BLaER1 (cell line): ENCODE measurements around the gene SORCS2.
A peak's percentile ranks its signal among the peaks of the same experiment; 100 is the strongest.

Experiments used
- H3K27ac ChIP-seq: shearing (Covaris generic); formaldehyde crosslinking; 2 replicates; pipeline ENCODE4 v1.8.1; 2022
- H3K27me3 ChIP-seq: shearing (Covaris generic); formaldehyde crosslinking; 2 replicates; pipeline ENCODE4 v1.8.1; 2022
- H3K36me3 ChIP-seq: shearing (Covaris generic); formaldehyde crosslinking; 2 replicates; pipeline ENCODE4 v1.8.1; 2022
- H3K4me1 ChIP-seq: shearing (Covaris generic); formaldehyde crosslinking; 2 replicates; pipeline ENCODE4 v1.8.1; 2022
- H3K4me2 ChIP-seq: shearing (Covaris generic); formaldehyde crosslinking; 2 replicates; pipeline ENCODE4 v1.8.1; 2022
- H3K4me3 ChIP-seq: shearing (Covaris generic); formaldehyde crosslinking; 2 replicates; pipeline ENCODE4 v1.8.1; 2022
- H3K9ac ChIP-seq: shearing (Covaris generic); formaldehyde crosslinking; 2 replicates; pipeline ENCODE4 v1.8.1; 2022
- H3K9me3 ChIP-seq: shearing (Covaris generic); formaldehyde crosslinking; 2 replicates; pipeline ENCODE4 v1.8.1; 2022
- H4K20me1 ChIP-seq: shearing (Covaris generic); formaldehyde crosslinking; 2 replicates; pipeline ENCODE4 v1.8.1; 2022
- Cebpa-rat ChIP-seq: shearing (Covaris generic); IDR thresholded peaks from 2 replicates; pipeline ENCODE4 v1.8.1; 2022

SORCS2 gene

DNA sequence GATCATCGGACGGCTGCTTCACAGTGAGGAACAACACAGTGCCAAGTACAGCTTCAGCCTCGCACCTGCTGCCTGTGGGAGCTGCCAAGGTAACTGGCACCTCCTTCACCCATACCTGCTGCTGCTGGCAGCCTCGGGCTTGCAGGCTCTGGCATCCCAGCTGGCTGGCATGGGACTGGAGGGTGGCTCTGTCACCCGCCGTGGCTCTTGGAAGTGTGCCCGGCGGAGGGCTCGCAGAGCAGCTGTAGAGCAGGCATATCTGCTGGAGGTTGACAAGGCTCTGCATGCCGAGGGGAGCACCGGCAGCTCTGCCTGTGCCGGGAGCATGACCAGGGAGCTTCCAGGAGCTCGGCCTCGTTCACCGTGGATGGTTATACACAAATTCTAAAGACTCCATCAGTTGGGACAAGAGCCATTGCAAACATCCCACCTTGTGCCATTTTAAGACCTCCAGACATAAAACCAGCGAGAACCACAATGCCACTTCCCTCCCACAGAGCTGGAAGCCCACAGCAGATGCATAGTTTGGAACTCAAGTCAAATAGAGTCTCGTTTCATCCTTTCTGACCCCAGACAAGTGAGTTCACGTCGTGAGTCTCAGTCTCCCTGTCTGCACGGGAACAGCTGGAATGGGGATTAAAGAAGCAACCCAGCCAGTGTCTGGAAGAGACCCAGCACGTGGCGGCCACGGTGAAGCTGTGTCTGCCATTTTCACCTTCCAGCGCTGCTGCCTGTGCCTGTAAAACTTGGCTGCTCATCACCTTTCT is 326.7 kb downstream of the SORCS2 start:
- H3K4me1 ChIP-seq, result peaks cover 74% of the 10 kb centered on the region
- peak overlapping the region; percentile 81 for H3K4me2 ChIP-seq
- H3K9me3 ChIP-seq, result no peaks in the 10 kb centered on the region
- H3K36me3 ChIP-seq, result no peaks in the 10 kb centered on the region
- no peak for TF ChIP-seq Cebpa-rat
- H3K4me3 ChIP-seq, result no peak overlapping the region
- no peak overlapping the region for H3K27ac ChIP-seq
- peaks cover 77% of the 10 kb centered on the region for H4K20me1 ChIP-seq
- H3K9ac ChIP-seq, result no peak overlapping the region
- H3K27me3 ChIP-seq, result peaks cover 10% of the 10 kb centered on the region; the same call in 1 of the 2 replicates

DNA sequence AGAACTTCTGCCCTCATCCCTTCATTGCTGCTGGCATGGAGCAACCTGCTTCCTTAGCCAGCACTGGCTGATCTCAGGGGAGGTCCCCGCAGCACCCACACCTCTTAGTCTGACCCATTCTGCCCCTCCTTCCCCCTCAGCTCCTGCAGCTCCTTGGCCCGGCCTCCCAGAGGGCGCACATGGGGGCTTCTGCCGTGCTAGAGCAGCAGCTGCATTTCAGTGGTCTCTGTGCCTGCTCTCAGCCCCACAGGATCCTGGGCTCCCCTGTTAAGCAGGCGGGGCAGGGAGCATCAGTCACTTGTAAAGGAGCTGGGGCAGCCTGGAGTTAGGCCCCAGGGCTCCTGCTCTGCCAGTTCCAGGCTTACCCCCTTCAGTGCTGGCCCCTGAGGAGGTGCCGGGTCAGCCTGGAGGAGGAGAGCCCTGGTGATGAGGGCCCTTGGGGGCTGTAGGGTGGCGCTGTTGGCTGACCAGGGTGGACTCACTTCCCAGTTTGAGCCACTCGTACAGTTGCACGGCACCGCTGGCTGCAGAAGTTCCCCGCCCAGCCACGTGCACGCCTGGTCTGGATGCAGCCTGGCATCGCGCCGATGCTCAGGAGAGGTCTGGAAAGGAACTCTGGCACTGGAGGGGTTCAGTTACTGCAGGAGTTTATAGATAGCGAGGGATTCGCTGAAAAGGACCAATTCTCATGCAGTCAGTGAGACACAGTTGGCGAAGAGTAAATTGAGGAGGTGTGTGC is 327.5 kb downstream of the SORCS2 start:
- H3K4me1 ChIP-seq, result peaks cover 75% of the 10 kb centered on the region
- no peak overlapping the region for H3K4me3 ChIP-seq
- peak overlapping the region; percentile 30; the same call in 1 of the 2 replicates for H3K27ac ChIP-seq
- H3K36me3 ChIP-seq, result no peaks in the 10 kb centered on the region
- TF ChIP-seq Cebpa-rat, result no peak
- peaks cover 74% of the 10 kb centered on the region for H4K20me1 ChIP-seq
- no peaks in the 10 kb centered on the region for H3K9me3 ChIP-seq
- H3K9ac ChIP-seq, result no peak overlapping the region
- H3K4me2 ChIP-seq, result peak overlapping the region; percentile 81
- peaks cover 10% of the 10 kb centered on the region; the same call in 1 of the 2 replicates for H3K27me3 ChIP-seq

DNA sequence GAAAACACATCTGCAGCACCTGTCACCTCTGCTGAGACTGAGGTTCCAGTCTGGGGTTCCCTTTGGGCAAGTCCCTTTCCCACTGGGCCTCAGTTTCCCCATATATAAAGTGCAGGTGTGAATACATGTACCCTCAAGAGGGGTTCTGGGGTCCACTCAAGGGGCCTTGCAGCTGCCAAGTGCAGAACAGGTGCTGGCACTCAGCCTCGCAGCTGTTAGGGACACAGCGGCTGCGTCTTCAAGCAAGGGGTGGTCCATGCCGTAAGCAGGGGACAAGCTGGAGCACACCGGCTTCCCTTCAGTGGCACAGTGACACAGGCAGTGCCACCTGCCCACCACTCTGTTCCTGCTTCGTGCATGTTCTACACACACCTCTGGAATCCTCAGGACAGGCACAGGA is 329.3 kb downstream of the SORCS2 start:
- no peak for TF ChIP-seq Cebpa-rat
- Histone ChIP-seq H3K27ac (no peak overlapping the region), H3K4me1 (peaks cover 64% of the 10 kb centered on the region), H3K9me3 (no peaks in the 10 kb centered on the region), H3K27me3 (peaks cover 10% of the 10 kb centered on the region; the same call in 1 of the 2 replicates), H3K9ac (no peak overlapping the region), H3K4me2 (peak overlapping the region; percentile 23), H3K4me3 (no peak overlapping the region), H3K36me3 (no peaks in the 10 kb centered on the region), H4K20me1 (peaks cover 74% of the 10 kb centered on the region)

DNA sequence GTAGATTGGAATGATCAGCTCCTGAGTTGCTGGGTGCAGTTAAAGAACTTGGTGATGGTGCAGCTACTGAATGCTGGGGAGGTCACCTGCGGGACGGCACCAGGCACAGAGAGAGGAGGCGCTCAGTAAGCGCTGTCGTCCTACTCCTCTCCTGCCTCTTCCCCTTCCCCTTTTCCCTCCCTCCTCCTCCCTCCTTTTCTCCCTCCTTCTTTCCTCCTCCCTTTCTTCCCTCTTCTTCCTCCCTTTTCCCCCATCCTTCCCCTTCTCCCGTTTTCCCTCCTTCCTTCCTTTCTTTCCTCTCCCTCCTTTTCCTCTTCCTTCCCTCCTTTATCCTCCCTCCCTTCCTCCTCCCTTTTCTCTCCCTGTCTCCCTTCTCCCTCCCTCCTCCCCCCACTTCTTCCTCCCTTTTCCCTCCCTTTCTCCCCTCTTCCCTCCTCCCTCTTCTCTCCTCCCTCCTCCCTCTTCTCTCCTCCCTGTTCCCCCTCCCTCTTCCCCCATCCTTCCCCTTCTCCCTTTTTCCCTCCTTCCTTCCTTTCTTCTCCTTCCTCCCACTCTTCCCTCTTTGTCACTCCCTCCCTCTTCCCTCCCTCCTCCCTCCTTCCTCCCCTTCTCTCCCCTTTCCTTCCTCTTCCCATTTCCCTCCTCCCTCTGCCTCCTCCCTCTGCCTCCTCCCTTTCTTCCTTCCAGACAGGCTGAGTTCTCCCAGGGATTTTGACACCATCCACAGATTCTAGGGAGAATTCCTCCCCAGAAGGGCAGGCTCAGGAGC is 330.3 kb downstream of the SORCS2 start:
- no peak for TF ChIP-seq Cebpa-rat
- no peaks in the 10 kb centered on the region for H3K9me3 ChIP-seq
- H3K9ac ChIP-seq, result no peak overlapping the region
- peaks cover 69% of the 10 kb centered on the region for H4K20me1 ChIP-seq
- H3K27me3 ChIP-seq, result peaks cover 10% of the 10 kb centered on the region; the same call in 1 of the 2 replicates
- no peak overlapping the region for H3K27ac ChIP-seq
- H3K4me3 ChIP-seq, result no peak overlapping the region
- no peaks in the 10 kb centered on the region for H3K36me3 ChIP-seq
- peaks cover 62% of the 10 kb centered on the region for H3K4me1 ChIP-seq
- no peak overlapping the region for H3K4me2 ChIP-seq

DNA sequence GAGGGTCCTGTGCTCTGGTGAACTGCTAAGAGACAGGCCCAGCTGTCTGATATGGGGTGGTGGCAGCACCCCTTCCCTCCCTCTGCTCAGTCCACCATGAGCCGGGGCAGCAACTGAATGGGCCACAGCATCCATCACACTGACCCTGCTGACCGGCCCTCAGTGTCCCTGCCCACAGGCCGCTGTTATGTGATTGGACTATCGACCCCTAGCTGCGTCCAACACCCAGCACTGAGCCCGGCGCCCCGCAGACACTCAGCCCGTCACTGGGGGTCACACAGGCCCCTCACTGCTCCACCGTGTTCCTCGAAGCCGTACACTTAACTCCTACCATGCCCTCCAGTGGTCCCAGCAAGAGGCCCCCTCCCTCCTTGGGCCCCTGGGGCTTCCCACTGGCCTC is 331.2 kb downstream of the SORCS2 start:
- H3K4me1 ChIP-seq, result peaks cover 61% of the 10 kb centered on the region
- no peak overlapping the region for H3K27ac ChIP-seq

DNA sequence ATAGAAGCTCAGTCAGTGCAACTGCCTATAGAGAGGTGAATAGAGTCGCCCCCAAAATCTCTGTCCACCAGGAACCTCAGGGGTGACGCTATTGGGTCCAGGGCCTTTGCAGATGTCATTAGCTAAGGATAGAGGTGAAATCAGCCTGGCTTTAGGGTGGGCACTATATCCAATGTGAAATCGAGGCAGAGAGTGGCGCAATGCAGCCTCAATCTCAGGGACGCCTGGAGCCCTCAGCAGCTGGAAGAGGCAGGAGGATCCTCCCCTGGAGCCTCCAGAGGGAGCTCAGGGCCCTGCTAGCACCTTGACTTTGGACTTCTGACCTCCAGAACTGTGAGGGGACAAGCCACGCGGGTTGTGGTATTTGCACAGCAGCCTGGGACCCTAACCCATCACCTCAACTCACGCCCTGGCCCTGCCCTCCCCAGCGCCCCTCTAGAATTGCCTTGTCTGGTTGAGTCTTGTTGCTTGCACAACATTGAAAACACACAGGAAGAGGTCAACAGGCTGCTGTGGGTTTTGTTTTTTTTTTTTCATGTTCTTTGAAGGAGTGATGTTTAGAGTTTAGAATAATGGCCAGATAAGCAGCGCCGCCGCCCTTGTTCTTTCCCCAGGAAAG is 331.8 kb downstream of the SORCS2 start:
- H3K4me3 ChIP-seq, result no peak overlapping the region
- H3K9me3 ChIP-seq, result no peaks in the 10 kb centered on the region
- no peaks in the 10 kb centered on the region for H3K36me3 ChIP-seq
- peak overlapping the region; percentile 51; the same call in 1 of the 2 replicates for H3K27ac ChIP-seq
- no peak overlapping the region for H3K9ac ChIP-seq
- peak overlapping the region; percentile 69 for H3K4me2 ChIP-seq
- H3K27me3 ChIP-seq, result peaks cover 10% of the 10 kb centered on the region; the same call in 1 of the 2 replicates
- peak; percentile 64 for TF ChIP-seq Cebpa-rat
- peaks cover 63% of the 10 kb centered on the region for H4K20me1 ChIP-seq
- peaks cover 60% of the 10 kb centered on the region for H3K4me1 ChIP-seq

More for the DNA sequence above, 331.2 kb downstream of the SORCS2 start:
- H4K20me1 ChIP-seq, result peaks cover 69% of the 10 kb centered on the region
- no peak overlapping the region for H3K9ac ChIP-seq
- H3K9me3 ChIP-seq, result no peaks in the 10 kb centered on the region
- peak overlapping the region; percentile 69 for H3K4me2 ChIP-seq
- H3K36me3 ChIP-seq, result no peaks in the 10 kb centered on the region
- peaks cover 10% of the 10 kb centered on the region; the same call in 1 of the 2 replicates for H3K27me3 ChIP-seq
- H3K4me3 ChIP-seq, result no peak overlapping the region
- TF ChIP-seq Cebpa-rat, result no peak

DNA sequence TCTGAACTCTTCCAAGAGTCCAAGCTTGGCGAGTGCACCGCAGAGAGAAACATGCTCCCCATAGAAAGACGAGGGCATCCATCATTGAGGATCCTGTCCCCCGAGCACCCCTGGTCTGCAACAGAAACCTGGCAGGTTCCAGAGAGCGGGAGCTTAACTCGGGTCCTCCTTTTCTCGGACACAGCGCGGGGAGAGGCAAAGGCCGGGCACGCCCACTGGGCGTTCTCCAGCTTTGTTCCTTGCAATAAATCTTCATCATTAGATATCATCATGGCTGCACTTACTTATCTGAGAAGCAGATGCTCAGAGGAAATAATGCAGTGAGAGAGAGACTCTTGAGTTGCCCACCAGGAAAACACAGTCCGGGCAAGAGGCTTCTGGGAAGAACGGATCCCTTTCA is 332.5 kb downstream of the SORCS2 start:
- no peak overlapping the region for H3K4me3 ChIP-seq
- peaks cover 56% of the 10 kb centered on the region for H4K20me1 ChIP-seq
- peaks cover 10% of the 10 kb centered on the region; the same call in 1 of the 2 replicates for H3K27me3 ChIP-seq
- TF ChIP-seq Cebpa-rat, result no peak
- no peak overlapping the region for H3K9ac ChIP-seq
- peak overlapping the region; percentile 69 for H3K4me2 ChIP-seq
- peak overlapping the region; percentile 51; the same call in 1 of the 2 replicates for H3K27ac ChIP-seq
- peaks cover 60% of the 10 kb centered on the region for H3K4me1 ChIP-seq
- no peaks in the 10 kb centered on the region for H3K36me3 ChIP-seq
- no peaks in the 10 kb centered on the region for H3K9me3 ChIP-seq

DNA sequence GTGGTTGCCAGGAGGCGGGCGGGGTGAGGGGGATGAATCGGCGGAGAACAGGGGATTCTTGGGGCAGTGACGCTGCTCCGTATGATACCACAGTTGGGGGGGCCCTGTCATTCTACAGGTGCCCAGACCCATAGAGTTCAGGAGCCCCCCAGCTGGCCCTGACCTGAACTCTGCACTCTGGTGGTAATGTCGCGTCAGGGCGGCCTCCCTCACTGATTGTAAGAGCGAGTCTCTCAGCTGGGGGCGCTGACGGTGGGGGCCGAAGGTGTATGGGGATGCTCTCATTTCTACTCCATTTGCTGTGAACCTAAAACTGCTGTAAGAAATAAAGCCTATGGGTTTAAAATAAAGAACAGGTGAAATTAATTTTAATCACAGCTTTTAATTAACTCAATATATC is 334.2 kb downstream of the SORCS2 start:
- H3K9ac ChIP-seq, result no peak overlapping the region
- H3K27ac ChIP-seq, result no peak overlapping the region
- H3K27me3 ChIP-seq, result peaks cover 9% of the 10 kb centered on the region; the same call in 1 of the 2 replicates
- peaks cover 46% of the 10 kb centered on the region for H4K20me1 ChIP-seq
- no peak for TF ChIP-seq Cebpa-rat
- peaks cover 54% of the 10 kb centered on the region for H3K4me1 ChIP-seq
- H3K4me2 ChIP-seq, result no peak overlapping the region
- no peak overlapping the region for H3K4me3 ChIP-seq
- peaks cover 9% of the 10 kb centered on the region; the same call in 1 of the 2 replicates for H3K36me3 ChIP-seq
- H3K9me3 ChIP-seq, result no peaks in the 10 kb centered on the region

DNA sequence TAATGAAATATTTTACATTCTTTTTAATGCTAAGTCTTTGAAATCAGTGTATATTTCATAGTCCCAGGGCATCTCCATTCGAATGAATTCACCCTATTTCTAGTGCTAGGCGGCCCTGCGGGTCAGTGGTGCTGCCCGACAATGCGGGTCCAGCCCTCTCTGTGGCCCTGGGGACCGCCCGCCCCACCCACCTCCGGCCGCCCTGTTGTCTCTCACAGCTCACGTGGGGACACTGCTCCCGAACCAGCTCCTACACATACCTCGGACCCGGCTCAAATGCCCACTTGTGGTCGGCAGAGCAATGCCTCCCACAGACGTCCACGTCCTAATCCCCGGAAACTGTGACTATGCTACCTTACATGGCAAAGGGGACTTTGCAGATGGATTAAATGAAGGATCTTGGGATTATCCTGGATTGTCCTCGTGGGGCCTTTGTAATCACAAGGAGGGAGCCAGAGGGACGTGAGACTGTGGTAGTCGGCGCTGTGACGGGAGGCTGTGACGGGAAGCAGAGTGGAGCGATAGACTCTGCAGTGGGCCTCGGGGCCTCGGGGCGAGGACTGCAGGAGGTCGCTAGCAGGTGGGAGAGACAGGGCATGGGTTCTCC is 334.7 kb downstream of the SORCS2 start:
- Histone ChIP-seq H3K9me3 (no peaks in the 10 kb centered on the region), H3K4me1 (peaks cover 49% of the 10 kb centered on the region), H3K36me3 (peaks cover 15% of the 10 kb centered on the region; the same call in 1 of the 2 replicates), H4K20me1 (peaks cover 41% of the 10 kb centered on the region), H3K27me3 (0 out of 2 replicates have a peak, but pooled peaks cover 4% of the 10 kb centered on the region), H3K4me3 (no peak overlapping the region), H3K4me2 (no peak overlapping the region), H3K9ac (no peak overlapping the region), H3K27ac (no peak overlapping the region)
- no peak for TF ChIP-seq Cebpa-rat
